ENCODE results near the gene CYP46A1.

Gene CYP46A1

DNA sequence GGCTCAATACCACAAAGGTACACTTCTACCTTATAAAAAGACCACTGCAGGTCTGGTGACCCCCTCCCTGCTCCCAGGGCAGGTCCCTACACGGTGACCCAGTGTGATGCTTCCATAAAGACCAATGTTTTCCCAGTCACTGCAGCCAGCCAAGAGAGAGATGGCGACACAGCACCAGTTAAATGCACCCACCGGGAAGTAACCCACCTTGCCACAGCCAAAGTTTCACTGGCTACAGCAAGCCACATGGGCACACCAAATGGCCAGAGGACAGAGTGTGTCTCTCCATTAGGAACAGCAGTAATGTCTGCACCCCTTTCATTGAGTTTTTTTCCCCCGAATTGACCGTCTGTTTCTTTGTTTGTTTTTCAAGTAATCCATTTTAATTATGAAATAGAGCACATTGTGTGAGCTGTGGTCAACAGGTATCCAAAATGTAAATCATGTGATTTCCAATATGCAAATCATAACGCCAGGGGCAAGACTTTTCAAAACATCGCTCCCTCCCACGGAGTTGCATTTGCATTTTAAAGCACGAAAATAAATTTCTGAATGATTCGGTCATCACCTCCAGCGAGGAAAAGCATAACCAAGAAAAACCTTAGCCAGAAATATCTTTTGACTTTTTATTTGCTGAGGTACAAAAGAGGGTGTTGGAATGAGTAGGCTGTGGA is 60.2 kb downstream of the CYP46A1 start:
- DNase-seq (ENCODE audit: low read depth in 2 of 2): no peak

DNA sequence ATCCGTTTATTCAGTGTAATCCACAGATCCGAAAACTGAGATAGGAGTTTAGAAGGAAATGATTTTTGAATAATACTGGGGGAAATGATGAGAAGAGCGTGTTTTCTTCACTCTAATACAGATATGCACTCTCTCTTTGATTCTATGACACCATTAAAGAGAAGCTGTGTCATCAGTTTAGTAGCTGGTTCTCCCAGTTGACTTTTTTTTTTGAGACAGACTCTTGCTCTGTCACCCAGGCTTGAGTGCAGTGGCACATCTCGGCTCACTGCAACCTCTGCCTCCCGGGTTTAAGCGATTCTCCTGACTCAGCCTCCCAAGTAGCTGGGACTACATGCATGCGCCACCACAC is 60.8 kb downstream of the CYP46A1 start:
- DNase-seq (ENCODE audit: low read depth in 2 of 2): no peak

DNA sequence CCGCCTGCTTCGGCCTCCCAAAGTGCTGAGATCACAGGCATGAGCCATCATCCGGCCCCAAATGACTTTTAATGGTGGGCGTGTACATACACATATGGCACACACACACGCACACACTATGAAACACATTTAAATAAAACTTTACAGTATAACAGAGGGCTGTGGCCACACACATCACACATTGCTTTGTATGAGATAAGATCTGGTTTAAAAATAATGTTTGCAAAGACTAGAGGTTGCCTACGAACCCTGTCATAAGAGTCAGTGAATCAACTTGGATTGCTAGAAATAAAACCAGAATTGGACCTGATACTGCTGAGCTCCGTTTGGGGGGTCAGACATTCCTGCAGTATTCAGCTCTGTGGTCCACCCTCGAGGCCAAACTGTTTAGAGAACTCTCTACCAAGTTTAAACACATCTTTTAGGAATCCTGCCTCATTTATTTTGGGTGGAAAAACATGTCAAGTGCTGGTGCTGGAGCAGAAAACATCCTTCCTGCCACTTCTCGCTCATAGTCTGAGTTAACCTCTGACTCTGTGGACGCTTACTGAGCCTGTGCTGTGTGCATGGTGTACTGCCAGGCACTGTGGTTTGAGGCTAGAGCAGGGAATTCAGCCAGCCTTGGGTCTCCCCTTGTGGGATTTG is 61.3 kb downstream of the CYP46A1 start:
- no peak for DNase-seq (ENCODE audit: low read depth in 2 of 2)

DNA sequence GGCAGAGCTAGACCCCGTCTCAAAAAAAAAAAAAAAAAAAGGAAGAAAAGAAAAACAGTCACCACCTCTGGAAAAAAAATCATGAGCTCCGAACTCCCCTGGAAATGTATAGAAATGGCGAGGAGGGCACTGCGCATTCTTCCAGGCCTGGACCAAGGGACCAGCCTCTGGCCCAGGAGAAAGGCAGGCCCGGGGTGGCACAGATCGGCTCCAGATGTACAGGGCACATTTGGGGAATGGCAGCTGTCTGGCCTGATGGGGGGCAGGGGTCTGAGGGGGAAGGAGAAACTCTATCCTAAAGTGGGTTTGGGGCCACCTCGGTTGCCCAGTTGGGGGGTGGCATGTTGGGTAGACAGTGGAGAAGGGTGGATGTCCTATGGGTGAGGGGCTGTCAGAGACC is 63.1 kb downstream of the CYP46A1 start:
- DNase-seq (ENCODE audit: low read depth in 2 of 2): no peak

DNA sequence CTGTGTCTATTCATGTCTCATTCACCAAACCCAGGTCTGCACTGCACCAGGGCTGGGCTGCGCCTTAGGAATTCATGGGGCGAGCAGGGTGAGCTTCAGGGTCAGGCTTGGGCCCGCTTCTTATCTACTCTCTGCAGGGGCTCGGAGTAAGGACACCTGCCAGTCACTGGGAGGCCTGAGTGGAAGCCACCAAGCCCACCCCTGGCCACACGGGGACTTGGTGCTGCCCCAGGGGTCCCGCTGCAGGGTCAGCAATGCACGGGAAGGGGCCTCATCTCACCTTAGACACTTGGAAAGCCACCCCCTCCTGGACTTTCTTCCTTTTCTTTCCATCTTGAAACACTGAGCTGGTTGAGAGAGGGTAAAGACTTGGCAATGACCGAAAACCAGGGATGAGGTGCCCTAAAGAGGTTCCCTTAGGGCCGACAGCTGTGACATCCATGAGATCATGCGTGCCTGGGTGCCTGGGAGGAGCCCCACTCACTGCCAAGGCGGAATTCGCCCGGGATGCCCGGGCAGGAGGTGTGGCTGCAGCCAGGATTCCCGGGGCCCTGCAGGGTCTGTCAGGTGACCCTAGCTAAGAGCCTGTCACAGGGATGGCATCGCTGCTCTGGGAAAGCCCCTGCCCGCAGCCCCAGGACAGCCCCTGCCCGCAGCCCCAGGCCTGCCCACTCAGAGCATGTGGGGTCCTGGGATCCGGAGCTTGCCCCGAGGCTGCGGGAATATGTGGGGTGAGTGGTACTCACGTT is 63.7 kb downstream of the CYP46A1 start:
- DNase-seq (ENCODE audit: low read depth in 2 of 2): no peak

DNA sequence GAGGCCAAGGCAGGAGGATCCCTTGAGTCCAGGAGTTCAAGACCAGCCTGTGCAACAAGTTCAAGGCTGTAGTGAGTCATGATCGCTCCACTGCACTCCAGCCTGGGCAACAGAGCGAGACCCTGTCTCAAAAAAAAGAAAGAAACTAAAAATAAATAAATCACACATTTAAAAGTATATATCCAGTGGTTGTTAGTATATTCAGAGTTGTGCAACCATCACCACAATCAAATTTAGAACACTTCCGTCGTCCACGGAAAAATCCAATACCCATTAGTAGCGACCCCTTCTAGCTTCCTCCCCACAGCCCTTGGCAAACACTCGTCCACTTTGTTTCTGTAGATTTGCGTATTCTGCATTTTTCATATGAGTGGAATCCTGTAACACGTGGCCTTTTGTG is 64.4 kb downstream of the CYP46A1 start:
- DNase-seq (ENCODE audit: low read depth in 2 of 2): no peak

DNA sequence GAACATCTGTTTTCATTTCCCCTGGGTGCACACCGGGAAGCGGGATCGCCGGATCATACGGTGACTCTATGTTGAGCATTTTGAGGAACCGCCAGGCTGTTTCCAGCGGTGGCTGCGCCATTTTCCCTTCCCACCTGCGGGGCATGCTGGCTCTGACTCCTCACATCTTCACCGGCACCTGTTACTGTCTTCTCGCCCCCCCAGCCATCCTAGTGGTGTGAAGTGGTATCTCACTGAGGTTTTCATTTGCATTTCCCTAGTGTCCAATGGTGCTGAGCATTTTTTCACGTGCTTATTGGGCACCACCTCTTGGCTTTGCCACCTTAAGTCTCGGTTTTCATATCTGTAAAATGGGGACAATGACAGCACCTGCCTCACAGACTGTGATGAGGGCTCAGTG is 65.0 kb downstream of the CYP46A1 start:
- DNase-seq (ENCODE audit: low read depth in 2 of 2): no peak

DNA sequence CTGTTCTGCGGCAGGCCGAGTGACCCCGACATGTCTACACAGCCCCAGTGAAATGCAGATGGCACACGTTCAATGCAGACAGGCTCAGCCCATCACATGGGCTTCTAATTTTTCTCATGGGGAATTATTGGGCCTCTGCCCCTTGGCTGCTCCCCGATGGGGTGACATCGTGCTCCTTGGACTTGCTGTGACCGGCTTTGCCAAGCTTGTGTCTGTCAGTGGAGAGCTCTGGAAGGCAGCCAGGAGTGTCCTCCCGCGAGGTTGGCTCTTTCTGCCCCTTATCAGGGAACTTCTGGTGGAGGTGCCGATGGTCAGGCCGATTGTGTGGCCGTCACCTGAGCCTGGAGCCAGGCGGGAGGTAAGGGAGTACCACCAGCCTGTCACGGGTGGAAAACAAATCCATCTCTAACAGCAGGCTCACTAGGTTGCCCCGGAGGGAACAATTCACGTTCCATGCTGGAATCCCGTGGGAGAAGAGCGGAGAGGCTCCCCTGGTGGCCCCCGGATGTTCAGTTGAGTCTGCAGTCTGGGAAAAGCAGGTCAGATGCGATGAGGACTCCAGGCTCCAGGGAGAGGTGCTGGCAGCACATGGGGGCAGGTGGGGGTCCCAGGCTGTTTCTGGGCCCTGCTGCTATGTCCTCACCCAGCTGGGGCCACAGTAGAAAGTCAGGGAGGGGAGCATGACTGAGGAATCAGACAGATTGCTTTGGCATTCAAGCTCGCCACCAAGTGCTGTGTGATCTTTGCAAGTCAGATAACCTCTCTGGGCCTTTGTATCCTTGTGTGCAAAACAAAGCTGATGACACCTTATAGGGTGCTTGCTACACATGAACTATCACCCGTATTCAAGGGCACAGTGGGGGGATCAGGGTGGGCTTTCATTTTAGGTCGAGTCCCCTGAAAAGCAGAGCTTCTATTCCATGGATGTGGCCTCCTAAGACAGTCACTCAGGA is 65.9 kb downstream of the CYP46A1 start:
- no peak for DNase-seq (ENCODE audit: low read depth in 2 of 2)

DNA sequence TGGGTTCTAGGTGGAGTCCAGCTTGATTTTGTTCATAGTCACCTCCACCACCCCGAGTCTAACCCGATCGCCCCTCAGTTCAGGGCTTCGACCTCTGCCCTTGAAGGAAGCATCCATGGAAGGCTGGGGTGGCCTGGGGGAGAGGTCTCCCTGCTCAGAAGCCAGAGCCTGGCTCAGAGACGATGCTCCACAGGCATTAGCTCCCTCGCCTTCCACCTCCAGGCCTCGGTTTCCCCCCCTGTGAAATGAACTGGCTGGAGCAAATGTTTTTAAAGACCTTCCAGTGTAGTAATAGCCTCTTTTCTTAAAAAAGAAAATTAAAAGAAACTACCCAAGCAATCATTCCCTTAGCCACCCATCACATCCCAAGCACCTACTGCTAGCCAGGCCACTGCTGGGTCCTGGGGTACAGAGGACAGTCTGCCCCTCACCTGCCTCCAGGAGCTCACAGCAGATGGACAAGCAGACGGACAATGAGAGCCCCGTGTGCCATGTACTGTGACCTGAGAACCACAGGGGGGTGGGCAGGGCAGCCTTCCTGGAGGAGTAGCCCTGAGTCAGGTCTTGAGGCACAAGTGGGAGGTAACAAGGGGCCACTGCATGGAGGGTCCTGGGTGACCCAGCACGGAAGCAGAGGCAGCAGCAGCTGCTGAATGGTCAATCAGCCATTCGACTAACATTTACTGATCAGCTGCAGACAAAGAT is 66.8 kb downstream of the CYP46A1 start:
- no peak for DNase-seq (ENCODE audit: low read depth in 2 of 2)

DNA sequence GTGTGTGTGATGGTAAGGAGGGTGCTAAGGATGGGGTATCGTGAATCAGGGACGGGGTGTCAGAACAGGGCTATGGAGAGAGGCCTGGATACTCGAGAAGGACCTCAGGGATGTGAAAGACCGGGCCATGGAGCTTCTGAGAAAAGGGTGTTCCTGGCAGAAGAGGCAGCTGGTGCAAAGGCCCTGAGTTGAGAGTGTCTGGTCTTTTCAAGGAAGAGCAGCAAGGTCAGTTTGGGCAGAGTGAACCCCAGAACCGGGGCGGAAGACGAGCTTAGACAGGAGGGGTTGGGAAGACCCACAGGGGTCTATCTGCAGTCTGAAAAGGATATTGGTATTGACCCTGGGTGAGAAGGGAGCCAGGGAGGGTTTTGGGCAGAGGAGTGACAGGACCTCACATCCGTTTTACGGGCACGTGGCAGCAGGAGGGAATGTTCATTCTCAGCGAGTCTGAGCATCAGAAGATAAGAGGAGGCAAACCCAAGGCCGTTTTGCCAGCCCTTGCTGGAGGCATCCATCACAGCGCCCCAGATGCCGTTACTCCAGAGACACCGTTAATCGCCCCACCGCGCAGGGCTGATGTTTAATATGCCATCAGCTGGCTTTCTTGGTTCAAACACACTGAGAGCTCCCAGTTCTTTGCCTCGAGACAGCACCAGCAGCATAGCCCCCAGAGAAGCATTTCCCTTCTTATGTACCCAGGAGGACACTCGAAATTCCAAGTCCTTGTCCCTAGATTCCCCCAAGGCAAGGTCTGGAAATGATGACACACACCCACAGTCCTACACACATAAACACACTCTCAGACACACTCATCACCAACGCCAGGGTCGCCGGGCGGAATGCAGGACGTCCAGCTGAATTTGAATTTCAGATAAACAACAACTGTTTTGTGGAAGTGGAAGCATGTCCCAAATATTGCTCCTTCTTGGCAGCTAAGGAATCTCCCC is 67.7 kb downstream of the CYP46A1 start:
- DNase-seq (ENCODE audit: low read depth in 2 of 2): no peak

DNA sequence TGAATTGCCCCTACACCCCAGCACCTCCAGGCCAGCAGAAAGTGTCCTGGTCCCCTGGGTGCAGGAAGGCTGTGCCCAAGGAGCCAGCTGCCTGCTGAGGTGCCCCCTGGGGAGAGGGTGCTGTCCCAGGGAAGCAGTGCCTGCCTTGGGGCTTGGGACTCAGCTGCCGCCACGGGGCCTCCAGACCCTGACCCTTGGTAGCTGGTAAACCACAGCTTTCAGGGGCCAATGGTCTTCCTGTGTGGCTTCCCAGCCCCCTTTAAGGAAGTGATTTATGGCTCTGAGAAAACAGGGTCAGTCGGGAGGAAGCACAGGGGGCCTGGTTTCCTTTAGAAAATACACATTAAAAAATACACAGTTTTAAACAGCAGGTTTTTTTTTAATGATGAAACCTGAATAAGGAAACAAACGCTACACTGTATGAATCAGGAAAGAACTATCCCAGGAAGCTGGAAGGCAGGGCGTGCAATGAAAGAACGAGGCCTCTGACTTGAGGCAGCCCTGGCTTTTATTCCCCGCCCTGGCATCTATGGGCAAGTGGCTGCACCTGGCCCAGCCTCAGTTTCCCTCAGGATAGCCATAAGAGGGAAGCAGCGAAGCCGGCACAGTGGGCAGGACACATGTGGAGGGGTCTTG is 68.5 kb downstream of the CYP46A1 start:
- no peak for DNase-seq (ENCODE audit: low read depth in 2 of 2)

DNA sequence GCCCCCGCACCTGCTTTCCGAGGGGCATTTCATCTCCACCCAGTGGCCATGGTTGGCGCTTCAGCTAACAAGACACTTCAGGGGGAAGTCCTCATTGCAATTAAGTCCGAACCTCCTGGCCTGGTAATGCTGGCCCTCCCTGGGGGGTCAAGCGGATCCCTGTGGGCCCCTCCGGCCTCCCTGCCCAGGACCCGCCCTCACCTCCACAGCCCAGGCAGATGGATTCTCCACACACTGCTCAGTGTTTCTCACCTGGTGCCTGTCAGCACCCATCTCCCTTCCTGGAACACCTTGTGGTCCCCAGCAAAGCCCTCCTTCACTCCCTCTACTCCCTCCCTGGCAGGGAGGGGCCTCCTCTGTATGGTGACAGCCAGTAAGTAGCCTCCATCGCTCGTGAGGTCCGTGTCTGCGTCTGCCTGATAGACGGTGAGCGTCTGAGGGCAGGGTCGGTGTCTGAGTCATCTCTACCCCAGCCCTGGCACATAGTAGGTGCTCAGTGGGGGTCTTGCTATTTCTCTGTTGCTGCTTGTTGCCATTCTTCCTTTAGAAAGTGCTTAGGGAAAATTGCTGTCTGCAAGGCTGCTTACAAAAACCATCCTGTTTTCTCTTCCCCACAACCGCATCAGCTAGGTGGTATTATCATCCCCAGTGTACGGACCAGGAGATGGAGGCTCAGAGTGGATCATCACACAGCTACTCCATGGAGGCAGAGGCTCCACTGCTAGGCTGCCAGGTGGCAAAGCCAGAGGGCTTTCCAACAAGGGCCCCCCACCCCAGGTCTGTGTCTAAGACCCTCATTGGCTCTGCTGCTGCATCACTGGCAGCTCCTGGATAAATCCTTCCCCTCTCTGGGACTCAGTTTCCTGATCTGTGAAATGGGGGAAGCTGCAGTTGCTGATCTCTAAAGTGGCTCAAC is 69.4 kb downstream of the CYP46A1 start:
- DNase-seq (ENCODE audit: low read depth in 2 of 2): no peak

DNA sequence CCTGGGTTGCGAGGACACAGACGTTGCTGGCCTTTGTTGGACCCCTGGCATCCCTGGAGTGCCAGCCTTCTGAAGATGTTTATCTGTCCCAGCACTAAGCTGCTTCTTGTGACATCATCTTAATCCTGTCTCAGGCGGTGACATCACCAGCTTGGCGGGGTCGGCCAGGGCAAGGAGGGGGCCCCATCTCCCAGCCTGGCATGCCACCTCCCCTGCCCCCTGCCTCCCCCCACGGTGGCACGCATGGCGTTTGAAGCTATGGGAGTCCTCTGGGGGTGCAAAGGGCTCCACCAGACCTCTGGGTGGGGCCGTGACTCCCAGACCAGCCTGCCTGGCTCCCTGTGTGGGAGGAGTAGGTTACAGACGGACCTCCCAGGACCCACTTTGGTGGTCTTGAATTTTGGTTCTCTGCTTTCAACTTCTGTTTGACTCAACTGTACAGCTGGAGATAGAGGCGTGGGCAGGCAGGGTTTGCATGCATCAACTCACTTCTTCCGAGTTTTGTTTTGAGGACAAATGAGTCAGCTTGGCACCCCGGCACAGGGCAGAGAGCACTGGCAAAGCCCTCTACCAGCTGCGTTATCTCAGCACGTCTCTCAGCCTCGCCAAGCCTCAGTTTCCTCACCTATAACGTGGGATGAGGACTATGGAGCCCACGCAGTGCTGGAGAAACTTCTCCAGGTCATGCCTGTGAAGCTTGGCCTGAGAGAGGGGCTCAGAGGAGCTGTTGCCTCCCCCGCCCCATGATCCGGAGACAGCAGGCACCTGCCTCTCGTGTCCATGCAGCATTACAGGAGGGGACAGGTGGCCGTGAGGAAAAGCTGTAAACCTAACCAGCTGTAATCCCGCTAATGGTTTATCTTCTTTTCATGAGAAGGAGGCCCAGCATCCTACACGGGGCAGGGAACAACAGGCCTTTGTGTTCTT is 70.3 kb downstream of the CYP46A1 start:
- no peak for DNase-seq (ENCODE audit: low read depth in 2 of 2)

DNA sequence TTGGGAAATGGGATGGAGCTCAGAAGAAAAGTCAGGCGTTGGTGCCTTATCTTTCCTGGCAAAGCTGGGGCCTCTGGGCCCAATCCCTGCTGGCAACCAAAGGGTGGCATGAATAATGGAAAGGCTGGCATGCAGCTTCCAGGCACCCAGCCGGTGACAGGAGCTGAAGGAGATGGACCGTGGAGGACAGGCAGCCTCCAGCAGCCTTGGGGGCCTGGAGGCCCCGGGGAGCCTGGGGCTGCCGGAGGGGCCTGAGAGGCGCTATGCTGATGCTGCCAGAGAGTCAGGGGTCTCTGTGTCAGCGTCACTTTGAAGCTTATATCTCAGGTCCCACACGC is 70.9 kb downstream of the CYP46A1 start:
- DNase-seq (ENCODE audit: low read depth in 2 of 2): no peak

DNA sequence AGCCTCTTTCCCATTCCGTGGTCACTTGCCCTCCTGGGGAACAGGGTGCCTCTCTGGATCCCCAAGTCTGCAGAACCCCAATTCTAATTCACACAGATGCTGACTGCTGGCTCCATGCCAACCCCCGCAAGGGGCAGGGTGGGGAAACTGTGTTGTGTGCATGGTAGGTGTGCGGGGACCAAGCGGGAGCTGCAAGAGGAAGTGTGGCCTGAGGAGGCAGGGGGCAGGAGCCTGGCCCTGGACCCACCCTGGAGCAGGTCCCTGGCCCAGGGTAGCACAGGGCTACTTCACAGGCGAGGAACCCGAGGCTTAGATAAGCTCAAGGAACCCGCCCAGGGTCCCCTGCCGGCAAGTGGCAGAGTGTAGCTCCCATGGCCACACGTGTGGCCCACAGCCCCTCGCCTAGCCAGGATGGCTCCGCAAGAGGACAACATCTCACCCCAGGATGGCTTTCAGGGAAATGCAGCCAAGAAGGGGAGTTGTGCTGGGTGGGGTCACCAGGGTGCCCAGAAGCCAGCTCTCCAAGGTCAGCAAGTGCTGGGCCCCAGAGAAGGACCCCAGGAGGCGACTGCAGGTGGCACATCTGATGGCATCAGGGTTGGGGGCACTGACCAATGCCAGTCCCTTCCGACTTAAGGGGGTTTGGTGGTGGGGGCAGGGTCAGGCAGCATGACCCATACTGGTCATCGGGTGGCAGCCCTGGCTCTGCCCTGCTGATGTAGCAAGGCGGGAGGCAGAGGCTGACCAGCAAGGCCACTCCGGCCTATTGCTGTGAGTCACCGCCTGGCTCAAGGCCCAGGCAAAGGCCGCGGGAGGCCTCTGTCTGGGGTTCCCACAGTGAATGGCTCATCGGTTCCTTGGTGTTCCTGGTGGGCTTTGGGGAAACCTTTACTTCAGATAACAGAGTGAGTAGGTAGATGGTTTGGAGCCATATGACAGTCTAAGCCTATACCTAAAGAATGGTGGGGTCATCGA is 71.8 kb downstream of the CYP46A1 start:
- DNase-seq (ENCODE audit: low read depth in 2 of 2): no peak

DNA sequence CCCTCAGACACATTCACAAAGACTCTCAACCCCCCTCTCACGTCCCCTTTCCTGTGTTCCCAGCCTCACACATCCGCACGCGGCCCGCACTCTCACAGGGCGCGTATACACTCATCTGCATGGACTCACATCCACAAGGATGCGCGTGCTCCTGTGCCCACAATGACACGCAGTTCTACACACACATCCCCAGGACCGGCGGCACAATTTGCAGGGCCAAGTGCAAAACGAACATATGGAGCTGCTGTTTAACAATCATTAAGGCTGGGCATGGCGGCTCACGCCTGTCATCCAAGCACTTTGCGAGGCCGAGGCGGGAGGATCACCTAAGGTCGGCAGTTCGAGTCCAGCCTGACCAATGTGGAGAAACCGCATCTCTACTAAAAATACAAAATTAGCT is 72.7 kb downstream of the CYP46A1 start:
- DNase-seq (ENCODE audit: low read depth in 2 of 2): no peak
